ENCODE measurements around the gene LYRM4.

Gene LYRM4

GRCh38 chr6:5175635-5176034 is 85.1 kb downstream of the LYRM4 start:
- Mint-ChIP-seq H3K9me3 (no peaks in the 10 kb centered on the region), H3K4me3 (peak overlapping the region; percentile 63), H3K36me3 (ENCODE audit: low read depth) (peaks cover 6% of the 10 kb centered on the region), H3K27me3 (ENCODE audit: low read depth) (no peaks in the 10 kb centered on the region), H3K4me1 (ENCODE audit: low read depth) (peaks cover 52% of the 10 kb centered on the region), H3K27ac (peak overlapping the region; percentile 93)
- no peak for DNase-seq (ENCODE audit: low spot score)

- DNase-seq (ENCODE audit: low spot score) = no peak
- Mint-ChIP-seq H3K27me3 (ENCODE audit: low read depth) (no peaks in the 10 kb centered on the region), H3K9me3 (no peaks in the 10 kb centered on the region), H3K4me1 (ENCODE audit: low read depth) (peaks cover 49% of the 10 kb centered on the region), H3K36me3 (ENCODE audit: low read depth) (peaks cover 6% of the 10 kb centered on the region), H3K27ac (peak overlapping the region; percentile 93), H3K4me3 (peak overlapping the region; percentile 63)
Measured at GRCh38 chr6:5174756-5175549, 85.8 kb downstream of the LYRM4 start.

GRCh38 chr6:5174244-5174643 is 86.5 kb downstream of the LYRM4 start:
- H3K4me3 Mint-ChIP-seq = peak overlapping the region; percentile 63

GRCh38 chr6:5173810-5174209 is 86.9 kb downstream of the LYRM4 start:
- Mint-ChIP-seq H3K4me3 (peak overlapping the region; percentile 63), H3K4me1 (ENCODE audit: low read depth) (peaks cover 45% of the 10 kb centered on the region), H3K36me3 (ENCODE audit: low read depth) (peaks cover 2% of the 10 kb centered on the region), H3K27ac (peak overlapping the region; percentile 93), H3K9me3 (no peaks in the 10 kb centered on the region), H3K27me3 (ENCODE audit: low read depth) (no peaks in the 10 kb centered on the region)
- DNase-seq (ENCODE audit: low spot score) = no peak

More at GRCh38 chr6:5174244-5174643, 86.5 kb downstream of the LYRM4 start:
- Mint-ChIP-seq H3K36me3 (ENCODE audit: low read depth) (peaks cover 3% of the 10 kb centered on the region), H3K27ac (peak overlapping the region; percentile 93), H3K4me1 (ENCODE audit: low read depth) (peaks cover 46% of the 10 kb centered on the region), H3K9me3 (no peaks in the 10 kb centered on the region), H3K27me3 (ENCODE audit: low read depth) (no peaks in the 10 kb centered on the region)
- peak; percentile 69 for DNase-seq (ENCODE audit: low spot score)

- peaks cover 2% of the 10 kb centered on the region for H3K36me3 Mint-ChIP-seq (ENCODE audit: low read depth)
- no peak overlapping the region for H3K4me3 Mint-ChIP-seq
- H3K4me1 Mint-ChIP-seq (ENCODE audit: low read depth) = peaks cover 44% of the 10 kb centered on the region
- no peak overlapping the region for H3K27ac Mint-ChIP-seq
- DNase-seq (ENCODE audit: low spot score) = no peak
- no peaks in the 10 kb centered on the region for H3K9me3 Mint-ChIP-seq
- H3K27me3 Mint-ChIP-seq (ENCODE audit: low read depth) = no peaks in the 10 kb centered on the region
Measured at GRCh38 chr6:5172897-5173474, 87.8 kb downstream of the LYRM4 start.

- H3K9me3 Mint-ChIP-seq = no peaks in the 10 kb centered on the region
- H3K4me3 Mint-ChIP-seq = no peak overlapping the region
Measured at GRCh38 chr6:5172041-5172653, 88.6 kb downstream of the LYRM4 start.

GRCh38 chr6:5167501-5167900 is 93.2 kb downstream of the LYRM4 start:
- no peak overlapping the region for H3K27ac Mint-ChIP-seq
- H3K9me3 Mint-ChIP-seq = no peaks in the 10 kb centered on the region
- no peaks in the 10 kb centered on the region for H3K27me3 Mint-ChIP-seq (ENCODE audit: low read depth)
- peaks cover 1% of the 10 kb centered on the region for H3K4me1 Mint-ChIP-seq (ENCODE audit: low read depth)
- no peak for DNase-seq (ENCODE audit: low spot score)
- H3K36me3 Mint-ChIP-seq (ENCODE audit: low read depth) = no peaks in the 10 kb centered on the region
- no peak overlapping the region for H3K4me3 Mint-ChIP-seq

More at GRCh38 chr6:5172041-5172653, 88.6 kb downstream of the LYRM4 start:
- no peak for DNase-seq (ENCODE audit: low spot score)
- Mint-ChIP-seq H3K27ac (no peak overlapping the region), H3K36me3 (ENCODE audit: low read depth) (peaks cover 2% of the 10 kb centered on the region), H3K27me3 (ENCODE audit: low read depth) (no peaks in the 10 kb centered on the region), H3K4me1 (ENCODE audit: low read depth) (peaks cover 40% of the 10 kb centered on the region)

GRCh38 chr6:5164092-5164491 is 96.7 kb downstream of the LYRM4 start:
- Mint-ChIP-seq H3K36me3 (ENCODE audit: low read depth) (no peaks in the 10 kb centered on the region), H3K27me3 (ENCODE audit: low read depth) (no peaks in the 10 kb centered on the region), H3K9me3 (no peaks in the 10 kb centered on the region), H3K4me3 (no peak overlapping the region), H3K27ac (no peak overlapping the region), H3K4me1 (ENCODE audit: low read depth) (peaks cover 4% of the 10 kb centered on the region)
- no peak for DNase-seq (ENCODE audit: low spot score)

GRCh38 chr6:5163247-5163646 is 97.5 kb downstream of the LYRM4 start:
- Mint-ChIP-seq H3K4me1 (ENCODE audit: low read depth) (peaks cover 4% of the 10 kb centered on the region), H3K27ac (no peak overlapping the region), H3K36me3 (ENCODE audit: low read depth) (no peaks in the 10 kb centered on the region), H3K27me3 (ENCODE audit: low read depth) (no peaks in the 10 kb centered on the region), H3K9me3 (no peaks in the 10 kb centered on the region), H3K4me3 (no peak overlapping the region)
- no peak for DNase-seq (ENCODE audit: low spot score)

- Mint-ChIP-seq H3K4me1 (ENCODE audit: low read depth) (peaks cover 4% of the 10 kb centered on the region), H3K27ac (no peak overlapping the region), H3K27me3 (ENCODE audit: low read depth) (no peaks in the 10 kb centered on the region), H3K9me3 (no peaks in the 10 kb centered on the region), H3K4me3 (no peak overlapping the region), H3K36me3 (ENCODE audit: low read depth) (no peaks in the 10 kb centered on the region)
- DNase-seq (ENCODE audit: low spot score) = no peak
Measured at GRCh38 chr6:5162355-5162754, 98.4 kb downstream of the LYRM4 start.

- Mint-ChIP-seq H3K4me1 (ENCODE audit: low read depth) (peaks cover 4% of the 10 kb centered on the region), H3K27me3 (ENCODE audit: low read depth) (no peaks in the 10 kb centered on the region), H3K27ac (no peak overlapping the region), H3K4me3 (no peak overlapping the region), H3K9me3 (no peaks in the 10 kb centered on the region), H3K36me3 (ENCODE audit: low read depth) (no peaks in the 10 kb centered on the region)
- no peak for DNase-seq (ENCODE audit: low spot score)
Measured at GRCh38 chr6:5160206-5160605, 100.5 kb downstream of the LYRM4 start.

GRCh38 chr6:5159162-5159561 is 101.6 kb downstream of the LYRM4 start:
- H3K36me3 Mint-ChIP-seq (ENCODE audit: low read depth) = no peaks in the 10 kb centered on the region
- H3K9me3 Mint-ChIP-seq = no peaks in the 10 kb centered on the region
- no peak overlapping the region for H3K27ac Mint-ChIP-seq
- H3K4me1 Mint-ChIP-seq (ENCODE audit: low read depth) = peaks cover 4% of the 10 kb centered on the region
- H3K4me3 Mint-ChIP-seq = no peak overlapping the region
- H3K27me3 Mint-ChIP-seq (ENCODE audit: low read depth) = no peaks in the 10 kb centered on the region
- no peak for DNase-seq (ENCODE audit: low spot score)

- no peak for DNase-seq (ENCODE audit: low spot score)
- Mint-ChIP-seq H3K36me3 (ENCODE audit: low read depth) (no peaks in the 10 kb centered on the region), H3K4me1 (ENCODE audit: low read depth) (peaks cover 4% of the 10 kb centered on the region), H3K4me3 (no peak overlapping the region), H3K27me3 (ENCODE audit: low read depth) (no peaks in the 10 kb centered on the region), H3K27ac (no peak overlapping the region), H3K9me3 (no peaks in the 10 kb centered on the region)
Measured at GRCh38 chr6:5158180-5158579, 102.6 kb downstream of the LYRM4 start.

GRCh38 chr6:5157621-5158138 is 103.1 kb downstream of the LYRM4 start:
- DNase-seq (ENCODE audit: low spot score) = no peak
- Mint-ChIP-seq H3K27ac (no peak overlapping the region), H3K4me1 (ENCODE audit: low read depth) (peaks cover 4% of the 10 kb centered on the region), H3K4me3 (no peak overlapping the region), H3K27me3 (ENCODE audit: low read depth) (no peaks in the 10 kb centered on the region), H3K36me3 (ENCODE audit: low read depth) (no peaks in the 10 kb centered on the region), H3K9me3 (no peaks in the 10 kb centered on the region)

Measured in T-helper 2 cell treated with Interferon-gamma antibody and Interleukin-4, amounts not matched to agents 5 μg/mL and 100 μg/mL, for 36 hours (primary cell).